Stimulated activated CD8-positive, alpha-beta memory T cell treated with anti-CD3 and anti-CD28 coated beads, Interleukin-15, amount 100 ng/mL, for 4 hours (primary cell): ENCODE results near the gene BTRC.
"Not testable (repeated sequence)": the region's sequence is repeated elsewhere in the genome, so short reads cannot be mapped to it uniquely, and the experiment has no call there.

Source experiments
- DNase-seq, 2 donors: peaks; one replicate each; pipeline ENCODE4 v3.0.0-alpha.2; 2020; ENCODE audit warnings: low read depth in 2 of 2

BTRC gene

DNA sequence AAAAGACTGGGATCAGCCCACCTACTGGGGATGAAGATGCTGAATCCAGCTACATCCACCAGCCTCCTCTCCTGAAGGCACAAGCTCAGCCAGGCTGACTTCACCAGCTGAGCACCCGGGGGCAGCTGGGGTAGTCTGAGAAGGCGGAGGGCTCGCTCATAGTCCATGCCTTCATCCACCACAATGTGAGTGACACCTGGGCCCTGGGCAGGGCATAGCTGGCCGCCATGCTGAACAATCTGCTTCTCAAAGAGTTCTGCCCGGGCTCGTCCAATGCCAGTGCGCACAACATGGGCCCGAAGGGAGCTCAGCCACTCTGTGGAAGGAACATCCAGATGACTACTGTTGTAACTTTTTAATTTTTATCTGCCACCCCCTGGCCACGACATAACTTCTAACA, 231.9 kb downstream of the BTRC start:
- no peak for DNase-seq

- DNase-seq: peak; percentile 76 to 82
These were observed 234.0 kb downstream of the BTRC start, which contains the start of the genes DPCD and POLL for GRCh38 chr10:101587725-101588653. Gene DPCD (plus strand): TSS chr10:101588321. CDS start chr10:101588337, 16 bp downstream. Gene POLL (minus strand): TSS chr10:101588257. CDS start chr10:101587360, 897 bp downstream.

GRCh38 chr10:101588879-101589278, 234.9 kb downstream of the BTRC start:
- DNase-seq: no peak

GRCh38 chr10:101593331-101593730, 239.4 kb downstream of the BTRC start:
- not testable (repeated sequence) for DNase-seq

- DNase-seq: no peak
These were observed 241.8 kb downstream of the BTRC start for GRCh38 chr10:101595591-101596433.

DNA sequence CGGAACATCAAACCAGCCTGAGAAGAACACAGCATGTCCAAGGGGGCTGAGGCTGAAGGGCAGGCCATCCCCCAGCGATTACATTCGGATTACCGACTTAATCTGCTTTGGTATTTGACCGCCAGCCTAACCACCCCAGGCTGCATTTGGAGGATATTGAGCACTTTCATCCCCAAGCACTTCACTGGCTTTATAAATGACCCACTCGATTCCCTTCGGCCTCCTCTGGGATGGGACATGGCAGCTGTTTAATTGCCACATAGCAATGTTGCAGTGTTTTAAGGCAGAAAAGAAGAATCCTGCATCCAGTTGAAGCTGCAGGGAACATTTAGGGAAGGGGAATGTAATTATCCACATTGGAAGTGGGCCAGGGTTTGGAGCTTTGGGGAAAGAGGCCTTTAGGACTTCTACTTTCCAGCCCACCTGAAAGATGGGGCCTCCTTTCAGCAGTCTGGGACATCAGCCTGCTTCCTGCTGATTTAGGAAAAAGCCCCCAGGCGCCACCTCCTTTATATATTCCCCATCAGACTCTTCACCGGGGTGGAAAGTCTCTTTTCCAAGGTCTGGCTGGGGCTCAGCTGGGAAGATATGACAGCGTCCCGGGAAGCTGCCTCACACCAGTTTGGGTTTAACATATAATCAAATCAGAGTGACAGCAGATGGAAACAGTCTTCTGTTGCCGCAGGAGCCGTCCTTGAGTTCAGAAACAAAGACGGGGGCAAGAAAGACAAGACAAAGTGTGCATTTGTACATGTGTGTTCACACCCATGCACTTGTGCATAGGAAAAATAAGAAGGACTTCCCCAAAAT, 243.3 kb downstream of the BTRC start:
- no peak for DNase-seq

DNA sequence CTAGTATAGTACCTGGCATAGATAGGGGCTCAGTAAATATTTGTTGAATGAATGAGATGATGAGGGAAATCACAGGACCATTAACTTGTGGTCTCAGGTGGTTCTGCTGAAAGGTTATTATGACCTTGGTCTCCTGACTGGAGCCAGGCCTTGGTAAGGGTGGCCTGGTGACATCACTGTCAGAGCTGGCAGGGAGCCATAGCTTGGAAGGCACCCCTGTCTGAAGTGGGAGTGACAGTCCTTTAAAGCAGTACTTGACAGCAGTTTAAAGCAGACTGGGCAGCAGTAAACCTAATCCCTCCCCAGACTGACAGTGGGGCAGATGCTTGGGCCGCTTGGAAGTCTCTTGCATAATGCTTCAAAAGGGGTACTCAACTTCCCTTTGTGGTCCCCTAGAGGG, 247.6 kb downstream of the BTRC start:
- DNase-seq: no peak

DNA sequence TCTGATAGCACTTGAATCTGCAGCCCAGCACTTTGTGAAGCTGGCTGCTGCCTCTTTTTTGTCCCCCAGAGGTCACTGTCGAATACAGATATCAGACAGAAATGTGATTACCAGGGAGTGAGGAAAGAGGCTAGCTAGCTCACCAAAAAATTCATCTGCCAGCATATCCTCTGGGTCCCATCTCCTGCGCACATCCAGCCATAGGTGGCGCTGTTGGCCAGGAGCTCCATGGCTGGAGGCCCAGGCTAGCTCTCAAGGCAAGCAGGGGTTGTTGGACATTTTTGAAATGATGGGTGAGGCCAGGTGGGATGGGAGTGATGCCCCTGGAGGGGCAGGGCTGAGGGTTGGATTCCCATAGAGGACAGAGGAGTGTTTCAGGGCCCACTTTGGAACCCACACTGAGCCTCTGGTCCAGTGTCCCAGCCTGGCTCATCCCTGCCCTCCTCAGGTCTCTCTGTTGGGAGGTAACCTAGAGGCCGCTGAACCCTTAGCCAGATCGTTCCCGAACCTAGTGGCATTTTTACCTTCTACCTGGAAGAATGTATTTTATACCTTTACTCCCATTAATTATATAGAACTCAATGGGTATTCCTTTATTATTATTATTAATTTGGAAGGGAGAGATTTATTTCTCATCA, 248.9 kb downstream of the BTRC start:
- peak in 1 of 2 donors; percentile 6 for DNase-seq
